ENCODE data around the gene USP46.

DNA sequence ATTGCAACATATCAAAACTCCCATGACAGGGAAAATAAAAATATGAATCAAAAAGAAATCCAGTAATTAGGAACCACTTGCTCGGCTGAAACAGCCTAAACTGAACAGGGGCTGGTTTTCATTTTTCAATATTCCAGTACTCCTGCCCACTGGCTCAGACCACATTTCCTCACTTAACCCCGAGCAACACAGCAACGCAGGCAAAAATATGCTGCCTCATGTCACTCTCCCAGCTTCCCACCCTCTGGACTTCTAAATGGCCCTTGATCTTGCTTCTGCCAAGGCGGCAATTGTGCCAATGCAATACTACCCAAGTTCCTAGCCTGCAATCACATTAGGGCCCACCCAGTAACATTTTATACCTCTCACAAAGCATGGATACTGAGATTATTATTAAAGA is 30.6 kb downstream of the USP46 start:
- TF ChIP-seq, protein P1, sequence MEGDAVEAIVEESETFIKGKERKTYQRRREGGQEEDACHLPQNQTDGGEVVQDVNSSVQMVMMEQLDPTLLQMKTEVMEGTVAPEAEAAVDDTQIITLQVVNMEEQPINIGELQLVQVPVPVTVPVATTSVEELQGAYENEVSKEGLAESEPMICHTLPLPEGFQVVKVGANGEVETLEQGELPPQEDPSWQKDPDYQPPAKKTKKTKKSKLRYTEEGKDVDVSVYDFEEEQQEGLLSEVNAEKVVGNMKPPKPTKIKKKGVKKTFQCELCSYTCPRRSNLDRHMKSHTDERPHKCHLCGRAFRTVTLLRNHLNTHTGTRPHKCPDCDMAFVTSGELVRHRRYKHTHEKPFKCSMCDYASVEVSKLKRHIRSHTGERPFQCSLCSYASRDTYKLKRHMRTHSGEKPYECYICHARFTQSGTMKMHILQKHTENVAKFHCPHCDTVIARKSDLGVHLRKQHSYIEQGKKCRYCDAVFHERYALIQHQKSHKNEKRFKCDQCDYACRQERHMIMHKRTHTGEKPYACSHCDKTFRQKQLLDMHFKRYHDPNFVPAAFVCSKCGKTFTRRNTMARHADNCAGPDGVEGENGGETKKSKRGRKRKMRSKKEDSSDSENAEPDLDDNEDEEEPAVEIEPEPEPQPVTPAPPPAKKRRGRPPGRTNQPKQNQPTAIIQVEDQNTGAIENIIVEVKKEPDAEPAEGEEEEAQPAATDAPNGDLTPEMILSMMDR (conservative IDR thresholded peaks at IDR 0.05; ENCODE audit: low read depth, low read length), result no peak
- TF ChIP-seq EZH2 (IDR thresholded peaks at IDR 0.05; ENCODE audit: borderline replicate concordance, low read depth, low read length, poor library complexity, severe bottlenecking), result no peak
